ENCODE results near the gene PIWIL1. TPM values are rescaled to one million over a fixed set of nuclear protein-coding genes. Genes with fewer than 3 reads are reported as not detected.

The PIWIL1 gene
- total and polyA plus RNA-seq, 2 donors from 2014 or later, result 0.15 to 0.31 TPM

DNA sequence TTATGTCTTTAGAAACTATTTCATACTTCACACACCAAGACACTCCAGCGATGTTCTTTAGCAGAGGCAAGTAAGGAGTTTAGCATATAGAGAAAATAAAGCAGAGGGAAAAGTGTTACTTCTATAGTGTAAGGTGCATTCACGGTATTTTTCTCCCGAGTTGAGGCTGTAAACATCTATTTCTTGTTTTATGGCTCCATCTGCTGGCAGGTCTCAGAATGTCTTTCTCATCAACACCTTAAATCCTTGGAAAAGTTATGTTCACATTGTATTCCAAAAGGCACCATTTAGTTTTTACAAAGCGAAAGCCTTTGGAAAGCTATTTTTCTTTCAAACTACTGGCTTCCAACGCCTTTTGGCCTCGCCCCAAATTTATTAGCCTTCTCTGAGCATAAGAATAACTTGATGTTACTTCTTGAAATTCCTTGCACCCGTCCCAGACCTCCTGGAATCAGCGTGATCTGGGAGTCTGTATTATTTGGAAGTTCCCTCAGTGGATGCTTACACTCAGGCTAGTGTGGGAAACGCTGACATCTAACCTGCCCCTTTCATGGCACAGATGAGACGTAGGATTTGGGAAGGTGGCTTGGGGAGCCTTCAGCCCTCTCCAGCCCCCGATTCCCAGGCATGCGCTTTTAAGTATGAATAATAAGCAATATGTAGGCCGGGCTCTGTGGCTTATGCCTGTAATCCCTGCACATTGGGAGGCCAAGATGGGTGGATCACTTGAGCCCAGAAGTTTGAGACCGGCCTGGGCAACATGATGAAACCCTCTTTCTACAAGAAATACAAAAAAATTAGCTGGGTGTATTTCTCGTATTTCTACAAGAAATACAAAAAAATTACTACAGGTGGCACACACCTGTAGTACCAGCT, 1.9 kb upstream of the PIWIL1 start:
- Histone ChIP-seq H3K27me3 (ENCODE audit: control insufficient read depth, insufficient read depth, low read length) (peaks cover 16% of the 10 kb centered on the region), H3K27ac (ENCODE audit: low read depth in 2 of 2, low read length in 2 of 2) (no peak overlapping the region), H3K36me3 (ENCODE audit: control insufficient read depth in 2 of 3, insufficient read depth in 3 of 3, low read length in 3 of 3) (no peaks in the 10 kb centered on the region), H3K9ac (ENCODE audit: low read length in 3 of 3) (no peak overlapping the region), H3K4me1 (ENCODE audit: control insufficient read depth in 2 of 3, insufficient read depth in 2 of 3, low read depth in 1 of 3, low read length in 3 of 3) (no peaks in the 10 kb centered on the region), H3K4me3 (ENCODE audit: low read length in 3 of 3) (no peak overlapping the region), H3K9me3 (ENCODE audit: control insufficient read depth in 2 of 3, insufficient read depth in 1 of 3, low read length in 3 of 3) (no peaks in the 10 kb centered on the region)
- TF ChIP-seq, protein P1, sequence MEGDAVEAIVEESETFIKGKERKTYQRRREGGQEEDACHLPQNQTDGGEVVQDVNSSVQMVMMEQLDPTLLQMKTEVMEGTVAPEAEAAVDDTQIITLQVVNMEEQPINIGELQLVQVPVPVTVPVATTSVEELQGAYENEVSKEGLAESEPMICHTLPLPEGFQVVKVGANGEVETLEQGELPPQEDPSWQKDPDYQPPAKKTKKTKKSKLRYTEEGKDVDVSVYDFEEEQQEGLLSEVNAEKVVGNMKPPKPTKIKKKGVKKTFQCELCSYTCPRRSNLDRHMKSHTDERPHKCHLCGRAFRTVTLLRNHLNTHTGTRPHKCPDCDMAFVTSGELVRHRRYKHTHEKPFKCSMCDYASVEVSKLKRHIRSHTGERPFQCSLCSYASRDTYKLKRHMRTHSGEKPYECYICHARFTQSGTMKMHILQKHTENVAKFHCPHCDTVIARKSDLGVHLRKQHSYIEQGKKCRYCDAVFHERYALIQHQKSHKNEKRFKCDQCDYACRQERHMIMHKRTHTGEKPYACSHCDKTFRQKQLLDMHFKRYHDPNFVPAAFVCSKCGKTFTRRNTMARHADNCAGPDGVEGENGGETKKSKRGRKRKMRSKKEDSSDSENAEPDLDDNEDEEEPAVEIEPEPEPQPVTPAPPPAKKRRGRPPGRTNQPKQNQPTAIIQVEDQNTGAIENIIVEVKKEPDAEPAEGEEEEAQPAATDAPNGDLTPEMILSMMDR (IDR thresholded peaks at IDR 0.05; ENCODE audit: borderline replicate concordance, extremely low read depth, insufficient read depth), result peak; percentile 79
- intact Hi-C loops (cut with DNase I), result loop anchor here (5.0 kb wide), 1 partner anchor 288 kb away; no protein-coding TSS in a partner anchor
- FAIRE-seq (peak; percentile 50), DNase-seq (peak in 3 of 5 donors; percentile 52 to 86 (median 84))

DNA sequence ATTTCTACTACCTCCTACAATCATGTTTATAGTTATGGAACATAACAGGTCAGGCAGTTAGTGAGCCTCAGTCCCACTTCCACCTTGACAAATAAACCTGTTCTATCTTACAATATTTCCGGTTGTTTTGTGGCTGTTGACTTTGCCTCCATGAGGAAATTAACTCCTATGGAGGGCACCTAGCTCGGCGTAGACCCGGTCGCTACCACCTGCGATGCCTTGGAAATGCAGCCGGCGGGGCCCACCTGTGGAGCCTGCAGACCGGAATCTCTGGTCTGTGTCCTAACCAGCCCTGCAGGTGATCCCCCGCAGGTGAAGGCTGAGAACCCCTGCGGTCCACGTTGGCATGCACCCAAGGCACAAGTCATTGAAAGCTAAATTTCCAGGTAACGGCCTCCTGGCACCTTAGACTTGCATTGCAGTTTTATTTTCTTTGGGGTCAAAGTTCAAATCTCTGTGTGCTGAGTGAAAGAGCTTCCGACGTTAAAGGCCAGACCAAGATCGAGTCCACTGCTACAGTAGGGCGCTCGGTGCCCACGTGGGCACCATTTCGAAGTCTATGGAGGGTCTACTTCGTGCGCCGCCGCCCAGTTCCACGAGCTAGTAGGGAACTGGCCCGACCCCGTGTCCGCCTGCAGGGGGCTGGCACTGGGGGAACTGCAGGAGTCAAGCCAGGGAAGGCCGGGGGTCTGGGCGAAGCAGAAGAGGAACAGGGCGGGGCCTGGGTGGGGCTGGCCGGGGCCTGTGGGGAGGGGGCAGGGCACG, 782 bp upstream of the PIWIL1 start:
- DNase-seq (peak in 1 of 5 donors; percentile 70), FAIRE-seq (no peak)
- Histone ChIP-seq H3K4me3 (ENCODE audit: low read length in 3 of 3) (no peak overlapping the region), H3K4me1 (ENCODE audit: control insufficient read depth in 2 of 3, insufficient read depth in 2 of 3, low read depth in 1 of 3, low read length in 3 of 3) (no peaks in the 10 kb centered on the region), H3K27me3 (ENCODE audit: control insufficient read depth, insufficient read depth, low read length) (peaks cover 16% of the 10 kb centered on the region), H3K9me3 (ENCODE audit: control insufficient read depth in 2 of 3, insufficient read depth in 1 of 3, low read length in 3 of 3) (peaks cover 0 to 7% (median 0%) of the 10 kb centered on the region in 3 donors), H3K27ac (ENCODE audit: low read depth in 2 of 2, low read length in 2 of 2) (no peak overlapping the region), H3K36me3 (ENCODE audit: control insufficient read depth in 2 of 3, insufficient read depth in 3 of 3, low read length in 3 of 3) (no peaks in the 10 kb centered on the region), H3K9ac (ENCODE audit: low read length in 3 of 3) (no peak overlapping the region)
- intact Hi-C loops (cut with DNase I), result loop anchor here (5.0 kb wide), 1 partner anchor 290 kb away; no protein-coding TSS in a partner anchor
- TF ChIP-seq, protein P1 (IDR thresholded peaks at IDR 0.05; ENCODE audit: borderline replicate concordance, extremely low read depth, insufficient read depth), result no peak

DNA sequence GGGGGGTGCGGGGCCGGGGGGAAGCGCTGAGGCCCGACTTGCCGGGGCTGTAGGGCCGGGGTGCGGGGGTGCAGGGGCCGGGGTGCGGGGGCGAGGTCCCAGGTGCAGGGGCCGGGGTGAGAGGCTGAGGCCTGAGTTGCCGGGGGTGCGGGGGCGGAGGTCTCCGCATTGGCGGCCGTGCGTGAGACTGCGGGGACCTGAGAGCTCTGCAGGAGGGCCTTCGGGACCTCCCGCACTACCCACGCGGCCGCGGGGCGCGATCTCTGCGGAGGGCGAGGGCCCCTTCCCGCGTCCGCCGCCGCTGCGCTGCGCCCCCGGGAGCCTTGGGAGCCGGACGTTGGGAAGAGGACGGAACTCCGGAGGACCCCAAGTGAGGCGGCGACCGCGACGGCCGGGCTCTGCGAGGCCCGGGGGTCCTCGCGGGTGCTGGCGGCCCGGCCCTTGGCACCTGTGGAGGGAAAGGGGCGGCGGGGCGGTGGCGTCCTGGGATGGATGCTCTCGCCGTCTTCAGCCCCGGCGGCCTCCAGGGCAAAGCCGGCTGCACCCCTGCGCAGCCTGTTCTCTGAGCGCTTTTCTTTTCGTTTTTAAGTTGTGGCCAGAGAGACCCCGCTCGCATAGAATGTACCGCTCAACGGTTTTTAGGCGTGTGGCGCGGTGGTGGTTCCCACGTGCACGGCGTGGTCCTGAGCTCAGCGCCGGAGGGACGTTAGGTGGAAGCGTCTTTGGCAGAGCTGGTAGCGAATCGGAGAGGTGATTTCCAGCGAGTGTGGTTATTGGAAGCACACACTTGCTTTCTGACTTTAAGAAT, 1.3 kb downstream of the PIWIL1 start:
- Histone ChIP-seq H3K27me3 (ENCODE audit: control insufficient read depth, insufficient read depth, low read length) (peaks cover 16% of the 10 kb centered on the region), H3K4me1 (ENCODE audit: control insufficient read depth in 2 of 3, insufficient read depth in 2 of 3, low read depth in 1 of 3, low read length in 3 of 3) (no peaks in the 10 kb centered on the region), H3K9ac (ENCODE audit: low read length in 3 of 3) (no peak overlapping the region), H3K27ac (ENCODE audit: low read depth in 2 of 2, low read length in 2 of 2) (no peak overlapping the region), H3K9me3 (ENCODE audit: control insufficient read depth in 2 of 3, insufficient read depth in 1 of 3, low read length in 3 of 3) (peaks cover 0 to 7% (median 0%) of the 10 kb centered on the region in 3 donors), H3K4me3 (ENCODE audit: low read length in 3 of 3) (no peak overlapping the region), H3K36me3 (ENCODE audit: control insufficient read depth in 2 of 3, insufficient read depth in 3 of 3, low read length in 3 of 3) (no peaks in the 10 kb centered on the region)
- intact Hi-C loops (cut with DNase I), result loop anchor here (5.0 kb wide), 1 partner anchor 292 kb away; no protein-coding TSS in a partner anchor
- no peak for FAIRE-seq
- peak in 1 of 5 donors; percentile 72 for DNase-seq
- TF ChIP-seq, protein P1 (IDR thresholded peaks at IDR 0.05; ENCODE audit: borderline replicate concordance, extremely low read depth, insufficient read depth), result no peak
